ENCODE data around the gene ESPL1. TPM values are rescaled to one million over a fixed set of nuclear protein-coding genes. Genes with fewer than 3 reads are reported as not detected.

The ESPL1 gene
- total and polyA plus RNA-seq, 2 of the 8 experiments (the other 6 are each of a cell fraction or from before 2014, with no cell fraction given) = 31.8 to 52.7 TPM

DNA sequence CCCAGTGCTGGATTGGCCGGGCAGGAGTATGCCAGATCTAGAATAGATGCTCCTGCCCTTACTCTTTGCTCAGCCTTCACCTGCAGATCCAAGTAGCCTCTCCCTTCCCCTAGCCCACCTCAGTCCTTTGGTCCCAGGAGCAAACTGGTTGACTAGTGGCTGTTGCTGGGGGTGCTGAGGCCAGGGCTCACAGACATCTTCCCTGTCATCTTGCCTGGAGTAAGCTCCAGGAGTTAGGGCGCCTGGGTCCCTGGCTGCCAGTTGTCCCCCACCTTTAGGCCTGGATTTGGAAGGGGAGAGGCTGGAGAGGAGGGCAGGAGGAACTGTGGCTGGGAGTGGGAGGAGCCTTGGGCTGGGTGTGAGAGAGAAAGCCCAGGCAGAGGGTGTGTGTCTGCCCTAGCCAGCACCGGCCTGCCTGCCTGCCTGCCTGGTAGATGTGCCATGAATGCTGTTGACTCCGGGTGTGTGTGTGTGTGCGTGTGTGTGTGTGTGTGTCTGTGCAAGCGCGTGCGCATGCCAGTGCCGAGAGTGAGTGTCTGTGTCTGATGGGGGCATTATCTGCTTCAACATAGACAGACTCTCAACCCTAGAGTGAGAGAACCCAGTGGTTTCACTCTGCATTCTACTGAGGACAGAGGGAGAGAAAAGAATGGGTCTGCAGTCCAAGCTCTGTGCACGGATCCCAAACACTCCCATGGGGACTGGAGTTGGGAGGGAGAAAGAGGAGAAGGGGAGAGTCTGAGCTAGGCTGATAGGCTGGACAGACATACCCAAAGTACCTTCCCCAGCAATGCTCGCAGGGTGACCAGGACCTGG is 35.2 kb upstream of the ESPL1 start:
- Histone ChIP-seq H3K23me2 (ENCODE audit: low read depth, low read length) (peaks cover 11% of the 10 kb centered on the region; the same call in 1 of the 2 replicates), H4K8ac (ENCODE audit: extremely low read depth, insufficient read depth, low read length) (peak overlapping the region; percentile 4; the same call in 1 of the 2 replicates), H4K5ac (ENCODE audit: insufficient read length, low read depth, low read length) (peak overlapping the region; percentile 28), H3K18ac (ENCODE audit: extremely low read depth, low read length) (peak overlapping the region; percentile 90), H2BK20ac (ENCODE audit: low read length) (peak overlapping the region; percentile 99), H2BK15ac (ENCODE audit: low read length) (peak overlapping the region; percentile 93), H3K4me2 (ENCODE audit: insufficient read depth in 1 of 2, low read depth in 2 of 2, low read length in 2 of 2) (peak overlapping the region; percentile 71 to 92), H4K20me1 (replicated peaks in 1 of 2; ENCODE audit: control insufficient read depth in 1 of 2, insufficient read depth in 2 of 2, low read length in 2 of 2) (no peaks in the 10 kb centered on the region), H3K4me1 (replicated peaks in 1 of 4; ENCODE audit: control insufficient read depth in 3 of 4, insufficient read depth in 4 of 4, low read length in 3 of 4) (peaks cover 34 to 64% (median 46%) of the 10 kb centered on the region in 4 experiments), H2AK5ac (ENCODE audit: low read depth, low read length) (peak overlapping the region; percentile 7), H4K91ac (replicated peaks; ENCODE audit: insufficient read length, low read length) (peak overlapping the region; percentile 62), H3K56ac (replicated peaks; ENCODE audit: insufficient read length, low read depth, low read length) (peak overlapping the region; percentile 43), H2BK5ac (ENCODE audit: low read depth, low read length) (peak overlapping the region; percentile 93; the same call in 1 of the 2 replicates), H3K79me2 (ENCODE audit: control insufficient read depth in 1 of 2, insufficient read depth in 2 of 2, low read length in 2 of 2) (peaks cover 0 to 13% of the 10 kb centered on the region in 2 experiments; a peak in 1 of 4 replicates), H2AFZ (ENCODE audit: low read length) (no peak overlapping the region), H3K9ac (replicated peaks in 1 of 4; ENCODE audit: extremely low read depth in 1 of 4, low read depth in 3 of 4, low read length in 3 of 4) (no peak overlapping the region; a peak in 1 of 7 replicates), H3K36me3 (ENCODE audit: control insufficient read depth in 2 of 4, insufficient read depth in 4 of 4, low read length in 3 of 4) (no peaks in the 10 kb centered on the region), H3K4ac (replicated peaks; ENCODE audit: insufficient read length, low read depth, low read length) (peak overlapping the region; percentile 63), H2BK120ac (replicated peaks; ENCODE audit: low read depth, low read length) (peak overlapping the region; percentile 76), H3K27me3 (replicated peaks in 1 of 4; ENCODE audit: control insufficient read depth in 3 of 4, extremely low read depth in 1 of 4, insufficient read depth in 3 of 4, low read length in 3 of 4) (no peaks in the 10 kb centered on the region), H3K23ac (ENCODE audit: insufficient read length) (no peak overlapping the region), H3K9me3 (ENCODE audit: insufficient read depth in 2 of 2, low read depth in 1 of 2, low read length in 1 of 2) (no peaks in the 10 kb centered on the region), H3K14ac (ENCODE audit: insufficient read length) (no peak overlapping the region), H3K79me1 (ENCODE audit: low read depth, low read length) (no peaks in the 10 kb centered on the region), H2BK12ac (ENCODE audit: low read depth, low read length) (peak overlapping the region; percentile 100), H3K4me3 (ENCODE audit: extremely low read depth in 1 of 4, insufficient read depth in 2 of 4, low read depth in 3 of 4, low read length in 4 of 4) (peak overlapping the region; percentile 37 to 72 (median 50); a peak in 7 of 8 replicates), H3K27ac (ENCODE audit: low read depth, low read length) (no peak overlapping the region)
- CTCF ChIA-PET (ENCODE audit: partially characterized antibody) = interaction anchor here (0.8 to 23.5 kb wide), 13 partner anchors 8 to 185 kb away, joined by 3 to 535 read pairs (median 6); partner anchors contain the start of genes CSAD, ESPL1 and ITGB7
- DNase-seq (ENCODE audit: low read depth in 1 of 2, low spot score in 2 of 2) (no peak), FAIRE-seq (no peak)
- WGBS, 2 experiments (ENCODE audit: extremely low coverage in 1 of 2, insufficient coverage in 1 of 2, insufficient read length in 1 of 2, insufficient replicate concordance in 2 of 2, low coverage in 1 of 2, low lambda C conversion rate in 2 of 2, missing lambda C conversion rate in 1 of 2) = 42% methylated on average over 9 of the region's 11 CpGs; no CpG with 5 or more reads in 1 of the 2 experiments
- POLR2A ChIA-PET (ENCODE audit: partially characterized antibody) = interaction anchor here (0.7 to 12.4 kb wide), 8 partner anchors 13 to 227 kb away, joined by 3 to 151 read pairs (median 4); partner anchors contain the start of genes EIF4B and ESPL1
- TF ChIP-seq, protein P1, sequence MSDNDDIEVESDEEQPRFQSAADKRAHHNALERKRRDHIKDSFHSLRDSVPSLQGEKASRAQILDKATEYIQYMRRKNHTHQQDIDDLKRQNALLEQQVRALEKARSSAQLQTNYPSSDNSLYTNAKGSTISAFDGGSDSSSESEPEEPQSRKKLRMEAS (IDR thresholded peaks at IDR 0.05) = 0 out of 2 replicates have a peak, but pooled peaks have one; percentile 14
